Measurements from ENCODE around the gene ANKRD9.

ANKRD9 gene

DNA sequence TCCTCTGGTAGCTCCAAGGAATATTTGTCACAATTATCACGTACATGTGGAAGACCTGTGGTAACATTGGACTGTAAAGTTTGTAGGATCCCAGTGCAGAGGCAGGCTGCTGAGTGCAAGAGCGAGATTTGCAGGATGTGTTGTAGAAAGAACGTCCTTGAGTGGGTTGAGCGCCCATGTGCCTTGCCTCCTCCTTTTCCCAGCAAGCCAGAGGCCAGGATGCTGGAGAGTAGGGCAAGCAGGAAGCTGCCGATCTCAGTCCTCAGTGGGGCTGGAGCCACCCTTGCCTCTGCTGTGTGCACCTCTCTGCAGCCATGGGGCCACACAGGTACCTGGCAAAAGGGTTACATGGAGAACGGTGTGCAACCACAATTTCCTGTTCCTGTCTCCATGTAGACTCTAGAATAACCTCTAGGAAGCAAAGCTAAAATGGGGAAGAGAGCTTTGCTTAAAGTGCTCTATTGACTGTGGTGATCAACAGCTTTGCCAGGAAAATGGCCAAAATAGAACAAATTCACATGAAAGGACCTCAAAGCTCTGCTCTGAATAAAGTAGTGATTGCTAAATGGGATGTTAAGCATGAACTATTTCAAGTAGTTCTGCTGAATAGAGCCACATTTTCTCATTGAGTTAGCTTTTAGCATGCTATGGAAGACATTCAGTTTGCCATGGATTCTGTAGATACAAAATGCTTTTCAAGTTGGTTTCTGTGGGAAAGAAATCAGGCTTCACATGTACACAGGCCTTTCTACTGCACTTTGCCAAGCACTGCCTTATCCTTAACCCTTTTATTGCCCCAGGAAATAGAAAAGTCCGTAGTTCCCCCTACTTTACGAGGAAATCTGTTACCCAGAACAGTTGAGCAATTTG lies 37.4 kb downstream of the ANKRD9 start:
- peak in 1 of 2 experiments; percentile 27 for DNase-seq

DNA sequence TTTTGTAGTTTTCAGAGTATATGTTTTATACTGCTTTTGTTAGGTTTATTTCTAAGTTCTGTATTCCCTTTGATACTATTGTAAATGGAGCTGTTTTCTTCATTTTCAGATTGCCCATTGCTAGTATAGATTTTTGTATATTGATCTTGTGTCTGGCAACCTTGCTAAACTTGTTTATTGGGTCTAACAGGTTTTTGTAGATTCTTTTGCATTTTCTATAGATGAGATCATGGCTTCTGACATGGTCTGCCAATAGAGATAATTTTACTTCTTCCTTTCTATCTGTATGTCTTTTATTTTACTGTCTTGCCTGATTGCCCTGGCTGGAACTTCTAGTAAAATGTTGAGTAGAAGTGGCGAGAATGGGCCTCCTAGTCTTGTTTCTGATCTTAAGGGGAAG lies 40.3 kb downstream of the ANKRD9 start:
- no peak for DNase-seq

DNA sequence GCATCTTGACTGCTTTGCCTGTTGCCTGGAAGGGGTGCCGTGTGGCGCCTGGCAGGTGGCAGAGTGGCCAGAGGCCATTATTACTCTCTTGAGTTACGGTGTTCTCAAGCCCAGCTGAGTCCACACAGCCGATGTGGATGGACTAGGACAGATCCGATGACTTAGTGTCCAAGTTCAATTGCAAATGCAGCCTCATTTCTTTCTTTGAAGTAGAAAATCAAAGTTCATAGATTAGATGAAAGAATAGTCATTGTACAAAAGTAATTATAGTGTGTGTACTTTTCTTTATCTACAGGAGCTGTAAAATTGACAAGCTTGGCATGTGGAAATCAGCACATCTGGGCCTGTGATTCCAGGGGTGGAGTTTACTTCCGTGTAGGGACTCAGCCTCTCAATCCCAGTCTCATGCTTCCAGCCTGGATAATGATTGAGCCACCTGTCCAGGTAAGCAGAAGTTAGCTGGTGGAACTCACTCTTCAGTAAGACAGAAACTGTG lies 44.7 kb downstream of the ANKRD9 start:
- no peak for DNase-seq

- no peak for DNase-seq
These were observed 45.6 kb downstream of the ANKRD9 start for GRCh38 chr14:102464006-102464405.

DNA sequence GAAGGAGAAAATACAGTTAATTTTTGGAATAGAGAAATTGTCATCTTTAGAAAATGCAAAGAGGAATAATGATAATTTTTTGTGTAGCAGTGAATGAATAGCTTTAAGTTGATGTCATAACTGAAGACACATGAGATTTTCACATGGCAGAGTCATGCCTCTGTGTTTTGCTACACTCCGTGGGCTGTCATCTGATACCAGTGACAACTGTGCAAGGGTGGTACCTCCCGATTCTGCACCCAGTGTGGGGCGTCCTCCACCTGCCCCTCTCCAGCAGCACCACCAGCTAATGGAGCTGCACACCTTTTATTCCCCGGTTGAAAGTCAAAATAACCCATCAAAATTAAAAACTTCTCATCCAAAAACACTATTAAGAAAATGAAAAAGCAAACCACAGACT lies 47.2 kb downstream of the ANKRD9 start:
- no peak for DNase-seq

GRCh38 chr14:102461490-102462338 lies 47.9 kb downstream of the ANKRD9 start:
- DNase-seq = no peak

- DNase-seq = no peak
These were observed 52.1 kb downstream of the ANKRD9 start for GRCh38 chr14:102457509-102457908.

DNA sequence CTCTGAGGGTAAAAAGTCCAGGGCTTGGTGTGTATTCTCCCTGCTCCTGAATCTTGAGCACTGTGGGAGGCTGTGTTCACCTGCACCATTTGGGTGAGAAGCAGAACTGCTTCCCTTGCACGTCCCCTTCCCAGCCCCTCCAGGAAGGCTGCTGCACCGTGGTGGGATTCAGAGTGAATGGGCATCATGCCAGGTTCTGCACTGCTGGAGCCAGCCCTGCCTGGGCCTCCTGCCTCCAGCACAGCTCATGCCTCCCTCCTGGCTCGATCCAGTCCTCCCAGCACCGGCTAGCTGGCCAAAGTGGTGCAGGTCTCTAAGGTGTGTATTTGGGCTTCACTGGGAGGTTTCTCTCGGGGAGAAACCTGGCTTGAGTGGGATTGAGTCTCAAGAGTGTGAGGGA lies 54.9 kb downstream of the ANKRD9 start:
- no peak for DNase-seq

- no peak for DNase-seq
These were observed 57.3 kb downstream of the ANKRD9 start for GRCh38 chr14:102452302-102452701.

Data from cerebellar nuclear complex (tissue), 1 donor.